Tongue (tissue), 2 donors: ENCODE results near the gene SNAI1. TPM values are rescaled to one million over a fixed set of nuclear protein-coding genes. Genes with fewer than 3 reads are reported as not detected.
"Not testable (repeated sequence)": the region's sequence is repeated elsewhere in the genome, so short reads cannot be mapped to it uniquely, and the experiment has no call there.

Experiments
- DNase-seq: peaks from one replicate; pipeline ENCODE4 v3.0.0-alpha.2; 2015
- total RNA-seq: library from RNA; depleted of rRNA; stranded (reverse); fragments of >200 nt; gene quantifications from one replicate; pipeline ENCODE4 v1.2.3, GENCODE V29; 2014

The SNAI1 gene
- total RNA-seq, 1 donor from 2014 or later, result 0.31 TPM

DNA sequence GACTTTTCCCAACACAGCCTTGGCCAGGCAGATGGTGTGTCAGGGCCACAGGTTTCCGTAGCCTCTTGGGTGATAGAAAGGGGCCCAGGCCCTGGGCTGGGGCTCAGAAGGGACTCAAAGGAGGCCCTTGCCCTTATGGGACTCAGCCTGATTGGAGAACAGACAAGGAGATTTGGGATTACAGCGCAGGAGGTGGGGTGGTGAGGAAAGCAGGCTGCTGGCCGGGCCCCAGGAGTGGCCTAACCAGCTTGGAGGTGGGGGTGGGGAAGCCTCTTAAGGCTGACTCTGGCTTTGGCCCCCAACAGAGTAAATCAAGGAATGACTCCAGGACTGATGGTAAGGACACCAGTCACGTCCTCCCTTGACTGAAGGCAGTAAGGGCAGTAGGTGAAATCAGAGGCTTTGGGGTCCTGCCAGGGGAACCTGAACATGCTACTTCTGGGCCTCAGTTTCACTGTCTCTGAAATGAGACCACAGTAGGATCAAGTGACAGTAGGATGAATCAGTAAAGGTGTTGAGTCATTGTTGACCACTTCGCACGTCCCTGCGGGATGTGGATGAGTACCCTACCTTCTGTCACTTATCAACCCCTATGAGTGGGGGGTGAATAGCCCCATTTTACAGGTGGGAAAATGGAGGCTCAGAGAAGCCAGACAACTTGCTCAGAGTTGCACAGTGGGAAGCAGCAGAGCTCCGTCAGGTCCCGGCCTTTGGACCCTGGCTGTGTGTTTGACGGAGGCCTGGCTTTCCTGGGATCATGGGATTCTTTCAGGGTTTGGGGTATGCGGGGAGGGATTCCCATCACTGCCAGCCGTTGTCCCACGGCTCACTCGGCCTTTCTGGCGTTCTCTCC is 4.5 kb downstream of the SNAI1 start:
- no peak for DNase-seq

DNA sequence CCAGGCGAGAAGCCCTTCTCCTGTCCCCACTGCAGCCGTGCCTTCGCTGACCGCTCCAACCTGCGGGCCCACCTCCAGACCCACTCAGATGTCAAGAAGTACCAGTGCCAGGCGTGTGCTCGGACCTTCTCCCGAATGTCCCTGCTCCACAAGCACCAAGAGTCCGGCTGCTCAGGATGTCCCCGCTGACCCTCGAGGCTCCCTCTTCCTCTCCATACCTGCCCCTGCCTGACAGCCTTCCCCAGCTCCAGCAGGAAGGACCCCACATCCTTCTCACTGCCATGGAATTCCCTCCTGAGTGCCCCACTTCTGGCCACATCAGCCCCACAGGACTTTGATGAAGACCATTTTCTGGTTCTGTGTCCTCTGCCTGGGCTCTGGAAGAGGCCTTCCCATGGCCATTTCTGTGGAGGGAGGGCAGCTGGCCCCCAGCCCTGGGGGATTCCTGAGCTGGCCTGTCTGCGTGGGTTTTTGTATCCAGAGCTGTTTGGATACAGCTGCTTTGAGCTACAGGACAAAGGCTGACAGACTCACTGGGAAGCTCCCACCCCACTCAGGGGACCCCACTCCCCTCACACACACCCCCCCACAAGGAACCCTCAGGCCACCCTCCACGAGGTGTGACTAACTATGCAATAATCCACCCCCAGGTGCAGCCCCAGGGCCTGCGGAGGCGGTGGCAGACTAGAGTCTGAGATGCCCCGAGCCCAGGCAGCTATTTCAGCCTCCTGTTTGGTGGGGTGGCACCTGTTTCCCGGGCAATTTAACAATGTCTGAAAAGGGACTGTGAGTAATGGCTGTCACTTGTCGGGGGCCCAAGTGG is 5.3 kb downstream of the SNAI1 start:
- no peak for DNase-seq

DNA sequence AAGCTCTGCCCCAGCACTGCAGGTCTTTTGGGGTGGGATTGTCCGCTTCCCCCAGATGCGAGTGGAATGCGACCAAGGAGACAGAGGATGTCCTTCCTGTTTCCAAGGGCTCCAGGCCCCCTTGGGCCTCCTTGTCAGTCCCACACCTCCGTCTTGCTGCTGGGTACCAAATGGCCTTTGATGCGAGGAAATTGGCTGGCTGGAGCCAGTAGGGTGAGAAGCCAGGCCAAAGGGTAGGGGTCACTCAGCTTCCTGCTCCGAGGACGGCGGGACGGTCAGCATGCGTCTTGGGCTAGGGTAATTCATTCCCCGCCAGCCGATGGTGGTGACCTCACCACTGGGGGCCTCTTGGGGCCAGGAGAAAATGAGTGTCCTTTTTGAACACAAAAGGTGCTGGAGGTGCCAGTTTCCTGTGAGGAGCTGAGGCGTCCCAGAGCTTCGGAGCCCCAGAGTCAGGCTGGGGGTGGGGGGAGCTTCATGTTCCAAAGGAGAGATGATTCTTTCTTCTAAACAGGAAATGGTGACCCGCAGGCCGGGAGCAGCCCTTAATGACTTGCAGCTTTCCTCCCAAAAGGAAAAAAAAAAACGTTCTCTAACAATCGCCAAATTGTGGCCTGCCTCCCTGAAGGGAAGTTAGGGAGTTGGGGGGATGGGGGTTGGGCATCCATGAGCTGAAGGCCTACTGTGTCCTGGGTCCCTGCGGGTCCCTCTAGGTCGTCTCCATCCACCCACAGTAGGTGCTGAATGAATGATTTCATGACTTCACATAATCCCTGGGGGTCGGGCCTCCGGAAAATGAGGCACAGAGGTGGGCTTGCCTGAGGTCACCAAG is 6.7 kb downstream of the SNAI1 start:
- DNase-seq, result peak; percentile 82

DNA sequence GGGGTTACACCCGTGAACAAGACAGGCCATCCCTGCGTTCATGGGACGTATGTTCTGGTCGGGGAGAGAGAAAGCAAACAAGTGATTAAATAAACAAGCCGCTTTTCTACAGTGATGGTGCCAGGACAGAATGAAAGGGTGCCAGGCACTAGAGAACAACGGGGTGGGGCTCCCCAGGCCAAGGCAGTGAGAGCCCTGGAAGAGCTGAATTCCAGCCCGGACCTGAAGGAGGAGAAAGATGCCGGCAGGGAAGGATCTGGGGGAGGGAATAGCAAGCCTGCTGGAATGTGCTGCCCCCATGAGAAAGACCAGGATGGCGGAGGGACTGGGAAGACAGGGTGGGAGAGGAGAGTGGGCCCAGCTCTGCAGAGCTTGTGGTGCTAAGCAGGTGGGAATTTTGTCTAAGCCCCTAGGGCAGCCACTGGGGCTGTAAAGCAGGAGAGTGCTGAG is 7.5 kb downstream of the SNAI1 start:
- peak; percentile 35 for DNase-seq

DNA sequence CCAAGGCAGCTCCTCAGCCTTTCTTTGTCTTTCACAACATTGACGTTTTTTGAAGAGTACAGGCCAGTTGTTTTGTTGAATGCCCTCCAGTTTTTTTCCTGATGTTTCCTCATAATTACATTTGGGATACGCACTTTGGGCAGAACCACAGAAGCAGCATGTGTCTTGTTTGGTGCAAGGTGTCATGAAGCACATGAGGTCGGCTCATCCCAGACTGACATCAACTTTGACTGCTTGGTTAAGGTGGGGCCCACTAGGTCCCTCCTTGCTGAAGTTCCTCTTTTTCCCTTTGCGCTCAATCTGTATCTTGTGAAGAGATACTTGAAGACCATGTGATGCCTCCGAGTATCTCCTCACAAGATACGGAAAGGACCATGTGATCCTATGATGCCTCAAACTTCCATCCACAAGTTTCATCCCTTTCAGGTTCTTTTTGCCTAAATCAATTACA is 10.5 kb downstream of the SNAI1 start:
- no peak for DNase-seq

DNA sequence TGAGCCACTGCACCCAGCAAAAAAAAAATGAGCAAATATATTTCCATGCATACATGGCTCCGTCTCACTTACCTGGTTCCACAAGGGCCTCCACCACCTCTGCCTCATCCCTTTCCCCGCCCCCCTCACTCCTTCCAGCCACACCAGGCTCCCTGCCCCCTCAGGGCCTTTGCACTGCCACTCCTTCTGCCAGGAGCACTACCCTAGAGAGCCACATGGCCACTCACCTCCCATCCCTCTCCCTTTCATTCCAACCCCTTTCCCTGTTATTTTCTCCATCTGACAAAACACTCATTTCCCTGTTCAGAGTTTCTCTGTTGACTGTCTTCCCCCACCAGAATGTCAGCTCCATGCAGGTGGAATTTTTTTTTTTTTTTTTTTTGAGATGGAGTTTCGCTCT is 12.8 kb downstream of the SNAI1 start:
- no peak for DNase-seq

DNA sequence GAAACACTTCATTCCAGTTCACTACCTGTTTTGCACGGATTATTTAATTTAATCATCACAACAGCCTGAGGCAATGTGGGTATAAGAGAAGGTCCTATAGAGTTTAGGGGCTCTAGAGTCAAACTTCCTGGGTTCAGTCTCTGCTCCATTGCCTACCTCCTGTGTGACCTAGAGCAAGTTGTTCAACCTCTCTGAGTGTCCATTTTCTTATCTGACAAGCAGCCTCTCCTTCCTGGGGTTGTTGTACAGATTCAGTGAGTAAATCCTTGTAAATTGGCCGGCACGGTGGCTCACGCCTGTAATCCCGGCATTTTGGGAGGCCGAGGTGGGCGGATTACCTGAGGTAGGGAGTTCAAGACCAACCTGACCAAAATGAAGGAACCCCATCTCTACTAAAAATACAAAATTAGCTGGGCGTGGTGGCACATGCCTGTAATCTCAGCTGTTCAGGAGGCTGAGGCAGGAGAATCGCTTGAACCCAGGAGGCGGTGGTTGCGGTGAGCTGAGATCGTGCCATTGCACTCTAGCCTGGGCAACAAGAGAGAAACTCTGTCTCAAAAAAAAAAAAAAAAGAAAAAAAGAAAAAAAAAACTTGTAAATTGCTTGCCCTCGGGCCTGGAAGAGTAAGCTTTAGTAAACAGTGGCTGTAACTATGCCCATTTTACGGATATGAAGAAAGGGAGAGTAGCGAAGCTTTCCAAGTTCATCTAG is 15.9 kb downstream of the SNAI1 start:
- not testable (repeated sequence) for DNase-seq

DNA sequence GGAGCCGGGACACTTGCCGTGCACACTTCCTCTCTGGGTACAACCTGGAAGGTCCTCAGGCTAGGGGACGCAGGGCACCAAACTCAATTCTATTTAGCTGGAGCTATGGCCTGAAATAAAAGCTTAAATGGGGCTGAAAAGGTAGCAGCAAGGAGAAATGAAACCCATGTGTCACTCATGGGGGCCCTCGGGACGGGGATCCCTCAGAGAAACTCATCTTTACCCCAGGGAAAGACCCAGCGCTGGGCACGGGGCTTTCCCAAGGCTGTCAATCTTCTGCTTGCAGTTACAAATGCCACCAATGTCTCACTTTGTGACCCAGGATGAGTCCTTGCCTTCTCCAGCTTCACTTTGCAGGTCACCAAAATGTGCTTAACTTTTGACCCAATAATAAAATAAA is 16.5 kb downstream of the SNAI1 start:
- no peak for DNase-seq

DNA sequence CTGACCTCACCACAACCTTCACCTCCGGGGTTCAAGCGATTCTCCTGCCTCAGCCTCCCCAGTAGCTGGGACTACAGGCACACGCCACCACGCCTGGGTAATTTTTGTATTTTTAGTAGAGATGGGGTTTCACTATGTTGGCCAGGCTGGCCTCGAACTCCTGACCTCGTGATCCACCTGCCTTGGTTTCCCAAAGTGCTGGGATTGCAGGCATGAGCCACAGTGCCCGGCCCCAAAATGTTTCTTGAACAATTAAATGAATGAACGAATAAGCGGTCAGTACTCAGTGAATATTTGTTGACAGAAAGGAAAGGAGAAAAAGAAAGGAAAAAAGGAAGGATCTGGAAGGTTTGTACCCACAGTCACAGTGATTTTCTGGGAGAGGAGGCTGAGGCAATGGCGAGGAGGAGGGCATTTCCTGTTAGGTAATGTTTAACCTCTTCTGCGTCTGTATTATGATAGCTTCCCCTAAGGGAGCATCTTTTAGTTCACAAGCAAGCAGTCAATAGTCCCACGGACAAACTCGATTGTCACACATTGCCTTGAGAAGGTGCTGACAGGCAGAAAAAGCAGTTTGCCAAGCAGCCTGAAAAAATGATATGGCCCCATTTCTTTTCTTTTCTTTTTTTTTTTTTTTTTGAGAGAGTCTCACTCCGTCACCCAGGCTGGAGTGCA is 17.9 kb downstream of the SNAI1 start:
- DNase-seq, result not testable (repeated sequence)

DNA sequence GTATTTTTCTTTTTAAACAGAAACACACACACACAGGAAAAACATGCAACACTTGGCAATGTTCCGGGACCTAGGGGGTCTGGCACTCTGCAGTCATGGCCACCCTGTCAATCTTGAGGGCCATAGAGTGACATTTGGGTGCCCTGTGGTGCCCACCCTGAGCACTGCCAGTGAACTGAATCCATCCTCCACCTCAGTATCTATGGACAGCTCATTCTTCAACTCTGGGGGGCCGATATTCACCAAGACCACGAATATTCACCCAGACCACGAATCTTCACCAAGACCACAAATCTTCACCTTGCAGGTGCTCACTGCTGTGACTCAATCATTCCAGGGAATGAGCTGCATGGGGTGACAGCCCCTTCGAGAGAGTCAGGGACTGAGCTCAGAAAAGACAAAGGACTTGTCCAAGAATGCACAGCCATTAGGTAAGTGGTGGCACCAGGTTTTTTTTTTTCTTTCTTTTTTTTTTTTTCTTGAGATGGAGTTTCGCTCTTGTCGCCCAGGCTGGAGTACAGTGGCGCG is 19.1 kb downstream of the SNAI1 start:
- no peak for DNase-seq

DNA sequence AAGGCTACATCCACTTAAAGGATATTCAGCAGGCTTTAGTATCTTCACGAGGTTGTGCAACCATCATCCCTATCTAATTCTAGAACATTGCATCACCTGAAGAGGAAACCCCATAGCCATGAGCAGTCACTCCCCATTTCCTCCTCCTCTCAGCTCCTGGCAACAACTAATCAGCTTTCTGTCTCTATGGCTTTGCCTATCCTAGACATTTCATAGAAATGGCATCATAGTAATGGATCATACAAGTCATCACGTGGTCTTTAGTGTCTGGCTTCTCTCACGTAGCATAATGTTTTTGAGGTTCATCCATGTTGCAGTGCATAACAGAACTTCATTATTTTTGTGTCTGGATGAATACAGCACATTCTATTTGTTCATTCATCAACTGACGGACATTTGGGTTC is 20.5 kb downstream of the SNAI1 start:
- DNase-seq, result no peak

DNA sequence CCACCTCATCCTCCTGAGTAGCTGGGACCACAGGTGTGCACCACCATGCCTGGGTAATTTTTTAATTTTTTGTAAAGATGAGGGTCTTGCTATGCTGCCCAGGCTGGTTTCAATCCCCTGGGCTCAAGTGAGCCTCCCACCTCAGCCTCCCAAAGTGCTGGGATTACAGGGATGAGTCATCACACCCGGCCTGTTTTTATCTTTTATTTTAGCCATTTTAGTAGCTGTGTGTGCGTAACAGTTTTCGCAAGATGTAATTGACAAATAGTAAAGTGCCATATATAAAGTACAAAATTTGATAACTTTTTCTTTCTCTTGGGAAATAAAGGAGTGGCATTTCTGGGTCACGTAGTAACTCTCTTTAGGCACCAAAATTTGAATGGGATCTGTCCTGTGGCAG is 21.4 kb downstream of the SNAI1 start:
- DNase-seq, result no peak

DNA sequence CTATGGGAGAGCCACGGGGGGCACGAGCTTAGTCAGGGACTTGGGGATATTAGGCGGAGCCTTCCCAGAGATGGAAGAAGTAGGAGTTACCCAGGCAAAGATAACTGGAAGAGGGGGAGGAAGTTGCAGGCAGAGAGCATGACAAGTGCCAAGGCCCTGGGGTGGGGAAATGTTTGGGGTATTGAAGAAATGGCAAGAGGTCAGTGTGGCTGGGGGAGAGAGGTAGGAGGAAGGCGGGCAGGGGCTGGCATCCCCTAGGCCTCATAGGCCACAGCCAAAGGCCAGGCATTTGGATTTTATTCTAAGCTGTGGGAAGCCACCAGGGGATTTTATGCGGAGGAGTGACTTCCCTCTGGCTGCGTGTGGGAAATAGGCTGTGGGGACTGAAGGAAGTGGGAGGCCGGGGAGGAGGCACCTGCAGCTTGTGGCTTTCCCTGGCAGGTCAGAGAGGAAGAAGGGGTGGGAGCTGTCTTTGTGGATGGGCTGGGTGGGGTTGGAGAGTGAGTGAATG is 22.7 kb downstream of the SNAI1 start:
- no peak for DNase-seq

DNA sequence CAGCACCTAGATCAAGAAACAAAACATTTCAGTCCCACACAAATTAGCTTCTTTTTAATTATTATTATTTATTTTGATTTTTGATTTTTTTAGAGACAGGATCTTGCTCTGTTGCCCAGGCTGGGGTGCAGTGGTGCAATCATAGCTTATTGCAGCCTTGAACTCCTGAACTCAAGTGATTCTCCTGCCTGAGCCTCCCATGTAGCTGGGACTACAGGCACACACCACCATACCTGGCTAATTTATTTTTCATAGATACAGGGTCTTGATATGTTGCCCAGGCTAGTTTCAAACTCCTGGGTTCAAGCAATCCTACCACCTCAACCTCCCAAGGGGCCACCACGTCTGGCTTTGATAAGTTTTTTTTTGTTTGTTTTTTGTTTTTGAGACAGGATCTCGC is 24.6 kb downstream of the SNAI1 start:
- no peak for DNase-seq

DNA sequence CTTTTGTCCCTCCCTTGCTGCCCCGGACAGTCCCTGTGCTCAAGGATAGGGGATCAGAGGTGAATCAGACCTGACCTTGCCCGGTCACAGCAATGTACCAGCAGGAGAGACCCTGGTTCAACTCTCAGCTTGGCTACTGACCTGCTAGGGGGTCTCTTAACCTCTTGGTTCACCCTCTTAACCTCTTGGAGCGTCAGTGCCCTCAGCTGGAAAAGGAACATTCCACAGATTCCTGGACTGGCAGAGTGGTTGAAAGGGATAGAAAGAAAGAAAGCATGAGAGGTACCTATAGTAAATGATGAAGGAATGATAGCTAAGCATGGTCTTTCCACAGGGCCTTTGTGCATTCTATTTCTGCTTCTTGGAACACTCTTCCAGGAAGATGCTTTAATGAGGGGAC is 25.2 kb downstream of the SNAI1 start:
- no peak for DNase-seq

DNA sequence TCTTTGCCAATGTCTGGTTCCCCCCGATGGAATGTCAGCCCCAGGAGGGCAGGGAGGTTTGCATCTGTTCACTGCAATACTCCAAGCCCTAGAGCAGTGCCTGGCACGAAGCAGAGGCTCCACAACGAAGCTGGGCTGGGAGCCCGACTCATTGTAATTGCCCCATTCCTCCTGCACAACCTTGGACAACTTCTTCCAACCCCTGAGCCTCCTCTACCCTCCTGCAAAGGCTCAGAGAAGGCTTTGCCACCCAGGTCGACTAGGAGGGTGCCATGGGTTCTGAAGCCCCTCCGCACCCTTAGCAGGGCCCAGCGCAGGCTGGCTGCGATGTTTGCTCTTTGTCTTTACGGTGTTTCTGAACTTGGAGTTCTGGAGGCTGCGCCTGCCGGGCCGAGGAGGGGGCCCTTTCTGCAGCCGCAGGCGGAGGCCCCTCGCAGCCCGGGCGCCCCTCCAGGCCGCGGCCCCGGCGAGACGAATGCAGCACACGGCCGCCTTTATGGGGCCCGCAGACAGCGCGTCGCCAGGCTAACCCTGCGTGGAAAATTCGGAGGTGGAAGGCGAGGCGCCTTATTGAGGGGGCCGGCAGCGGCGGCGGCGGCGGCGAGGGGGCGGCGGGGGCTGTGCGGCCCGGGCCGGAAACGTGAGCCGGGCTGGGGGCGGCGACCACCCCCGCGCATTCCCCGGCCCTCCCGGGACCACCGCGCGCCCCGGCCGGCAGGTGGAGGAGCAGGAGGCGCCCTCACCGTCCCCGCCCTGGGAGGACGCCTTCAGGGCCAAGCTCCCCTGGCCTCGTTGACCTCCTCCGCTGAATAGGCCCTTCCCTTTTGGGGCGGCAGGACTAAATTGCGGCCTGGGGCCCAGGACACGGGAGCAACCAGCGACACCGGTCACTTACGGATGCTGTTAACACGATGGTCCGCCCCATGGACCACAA is 27.0 kb downstream of the SNAI1 start:
- DNase-seq, result peak; percentile 74

DNA sequence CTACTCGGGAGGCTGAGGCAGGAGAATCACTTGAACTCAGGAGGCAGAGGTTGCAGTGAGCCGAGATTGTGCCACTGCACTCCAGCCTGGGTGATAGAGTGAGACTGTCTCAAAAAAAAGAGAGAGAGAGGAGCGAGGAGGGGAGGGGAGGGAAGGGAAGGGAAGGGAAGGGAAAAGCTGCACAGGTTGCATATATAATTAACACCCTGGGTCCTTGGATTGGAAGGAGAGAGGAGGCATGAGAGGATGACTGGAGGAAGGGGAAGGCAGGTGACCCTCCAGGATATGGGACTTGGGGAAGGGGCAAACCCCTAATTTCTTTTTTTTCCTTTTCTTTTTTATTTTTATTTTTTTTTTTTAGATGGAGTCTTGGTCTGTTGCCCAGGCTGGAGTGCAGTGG is 28.8 kb downstream of the SNAI1 start:
- not testable (repeated sequence) for DNase-seq

DNA sequence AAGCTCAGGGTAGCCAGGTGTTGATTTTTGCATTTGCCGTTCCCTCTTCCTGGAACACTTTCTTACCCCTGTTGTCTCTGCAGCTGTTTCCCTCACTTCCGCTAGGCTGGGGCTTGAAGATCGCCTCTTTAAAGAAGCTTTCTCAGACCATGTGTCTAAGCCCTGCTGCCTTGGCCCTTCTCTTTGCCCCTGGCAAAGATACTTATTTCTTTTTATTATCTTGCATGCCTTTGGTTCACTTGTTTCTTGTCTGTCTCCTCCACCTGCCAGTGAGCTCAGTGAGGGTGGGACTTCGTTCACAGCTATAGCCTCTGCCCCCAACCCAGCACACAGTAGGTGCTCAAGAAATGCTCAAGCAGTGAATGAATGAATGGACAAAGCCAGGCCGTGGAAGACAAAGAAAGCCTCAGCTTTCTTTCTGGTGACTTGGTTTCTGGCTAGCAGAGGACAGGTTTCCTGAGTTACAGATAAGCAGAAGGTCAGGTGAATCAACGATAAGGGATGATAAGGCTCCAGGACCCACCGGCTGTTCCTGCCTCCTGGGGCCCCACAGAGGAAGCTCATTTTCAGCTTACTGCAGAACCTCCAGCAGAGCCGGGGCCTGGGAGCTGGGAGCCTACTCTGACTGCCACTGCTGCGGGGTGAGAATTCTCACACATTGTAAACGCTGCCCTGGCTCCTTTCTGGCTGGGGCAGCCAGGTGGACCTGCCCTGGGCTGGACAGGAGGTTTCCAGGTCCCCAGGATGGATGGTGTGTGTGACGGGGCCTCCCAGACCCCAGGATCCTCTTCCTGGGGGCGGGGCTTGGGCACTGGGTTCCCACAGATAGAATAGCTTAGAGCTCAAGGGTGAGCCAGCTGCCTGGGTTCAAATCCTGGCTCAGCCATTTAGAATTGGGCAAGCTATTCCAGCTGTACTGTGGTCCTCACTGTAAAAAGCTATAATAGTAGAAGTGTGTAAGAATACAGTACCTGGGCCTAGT is 29.8 kb downstream of the SNAI1 start:
- DNase-seq, result peak; percentile 56
